GM18909 (cell line): ENCODE results near the gene IFT27.

Experiments used
- ATAC-seq: cut with Tn5 transposase; IDR thresholded peaks from one replicate; pipeline ENCODE4 v1.9.1; 2021; ENCODE audit warnings: mild to moderate bottlenecking; ENCODE audit not compliant: unreplicated experiment, poor library complexity

Gene IFT27

DNA sequence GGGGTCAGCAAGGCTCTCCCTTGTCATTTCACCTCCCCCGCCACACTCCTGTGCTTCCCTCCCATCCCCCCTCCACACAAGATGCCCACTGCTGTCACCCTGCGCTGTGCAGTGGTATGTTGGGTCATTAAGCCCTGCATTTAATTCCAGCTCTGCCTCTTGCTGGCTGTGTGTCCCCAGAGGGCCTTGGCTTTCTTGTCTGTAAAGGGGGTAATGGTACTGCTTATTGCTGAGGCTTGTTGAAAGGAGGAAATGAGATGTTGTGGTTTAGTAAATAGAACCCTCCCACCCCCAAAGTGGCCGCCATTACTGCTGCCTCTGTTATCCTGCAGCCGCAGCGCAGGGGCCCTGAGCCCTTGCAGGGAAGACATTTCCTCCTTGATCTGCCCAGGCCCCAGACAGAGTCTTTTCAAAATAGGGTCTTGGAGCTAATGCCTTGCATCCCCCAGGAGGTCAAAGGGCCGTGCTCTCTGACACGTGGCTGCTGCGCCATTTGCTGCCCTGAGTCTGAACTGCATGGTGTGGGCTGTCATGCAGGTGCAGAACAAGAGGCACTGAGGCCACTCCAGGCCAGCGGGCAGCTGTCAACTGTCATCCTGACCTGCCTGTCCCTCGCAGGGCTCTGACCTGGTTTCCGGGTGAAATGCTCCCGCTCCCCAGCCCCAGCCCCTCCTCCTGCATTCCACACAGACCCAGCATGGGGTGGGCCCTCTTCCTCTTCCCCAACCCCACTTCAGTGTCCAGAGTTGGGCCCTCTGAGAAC lies 22.2 kb upstream of the IFT27 start:
- no peak for ATAC-seq

DNA sequence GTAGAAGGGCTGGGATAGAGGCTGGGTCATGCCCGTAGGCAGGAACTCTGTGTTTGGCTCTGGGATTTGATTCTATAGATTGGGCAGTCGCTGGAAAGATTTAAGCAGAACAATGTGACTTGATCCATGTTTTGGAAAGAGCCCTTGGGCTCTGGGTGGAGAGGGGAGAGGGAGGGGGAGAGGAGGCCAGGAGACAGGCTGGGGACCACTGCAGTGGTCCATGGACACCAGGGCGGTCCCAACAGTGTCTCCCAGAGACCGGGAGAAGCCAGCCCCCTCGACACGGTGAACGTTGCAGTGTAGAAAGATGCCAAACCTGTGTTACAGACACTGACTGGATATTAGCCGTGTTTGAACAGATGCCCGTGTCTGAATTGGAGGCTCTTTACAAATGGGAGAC lies 21.5 kb upstream of the IFT27 start:
- ATAC-seq: no peak

DNA sequence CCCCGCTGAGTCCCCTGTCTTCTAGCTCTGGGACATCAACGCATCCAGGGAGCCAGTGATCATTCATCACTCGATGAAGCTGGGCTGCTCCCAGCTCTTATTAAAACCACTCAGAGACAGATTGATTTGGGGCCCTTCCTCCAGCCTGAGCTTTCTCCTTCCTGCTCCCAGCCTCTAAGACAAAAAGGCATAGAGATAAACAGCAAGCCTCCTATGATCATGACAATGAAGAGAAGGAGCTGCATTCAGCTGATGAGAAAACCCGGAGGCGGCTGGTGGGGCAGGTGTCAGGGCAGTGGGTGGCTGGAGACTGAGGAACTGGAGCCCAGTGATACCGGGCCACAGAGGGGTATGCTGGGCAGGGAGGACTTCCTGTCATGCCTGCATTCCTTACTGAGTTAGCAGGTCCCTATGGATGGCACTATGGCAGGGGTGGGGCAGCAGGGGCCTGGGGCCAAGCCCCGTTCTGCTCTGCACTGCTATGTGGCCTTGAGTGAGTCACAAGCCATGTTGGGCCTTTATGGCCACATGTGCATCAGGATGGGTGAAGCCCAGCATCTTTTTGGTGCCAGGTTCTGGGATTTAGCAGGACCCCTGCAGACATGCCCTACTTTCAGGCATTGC lies 20.7 kb upstream of the IFT27 start:
- no peak for ATAC-seq

DNA sequence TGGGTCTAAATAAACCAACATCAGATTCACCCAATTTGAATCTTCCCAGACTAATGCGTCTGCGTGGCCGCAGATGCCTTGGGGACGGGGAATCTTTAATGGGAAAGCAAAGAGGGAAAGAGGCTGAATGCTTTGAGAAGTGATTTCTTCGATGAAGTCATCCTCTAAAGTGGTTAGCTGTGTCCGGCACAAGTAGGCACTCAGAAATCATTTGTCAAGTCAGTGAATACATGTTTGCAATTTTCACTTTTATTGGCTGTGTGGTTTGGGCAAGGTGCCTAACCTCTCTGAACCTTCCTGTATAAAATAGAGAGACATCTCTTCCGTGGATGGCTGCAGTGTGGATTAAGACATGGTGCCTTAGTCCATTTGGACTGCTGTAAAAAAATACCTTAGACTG lies 19.7 kb upstream of the IFT27 start:
- ATAC-seq: no peak

DNA sequence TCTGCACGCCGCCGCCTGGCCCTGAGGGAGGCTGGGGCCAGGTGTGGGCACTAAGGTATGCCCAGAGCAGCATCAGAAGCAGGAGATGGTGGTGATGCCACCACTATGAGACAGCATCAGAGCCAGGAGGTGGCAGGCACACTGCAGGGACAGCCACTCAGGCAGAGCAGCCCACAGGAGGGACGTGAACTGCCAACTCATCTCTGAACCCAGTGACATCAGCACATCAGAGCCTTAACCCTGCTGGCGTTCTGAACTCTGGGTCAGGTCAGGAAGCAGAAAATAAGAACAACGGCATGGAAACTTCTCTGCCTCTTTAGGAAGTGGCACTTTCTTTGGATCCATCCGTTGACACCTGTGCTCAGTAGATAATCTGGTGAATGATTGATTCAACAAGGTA lies 14.7 kb upstream of the IFT27 start:
- ATAC-seq: no peak

DNA sequence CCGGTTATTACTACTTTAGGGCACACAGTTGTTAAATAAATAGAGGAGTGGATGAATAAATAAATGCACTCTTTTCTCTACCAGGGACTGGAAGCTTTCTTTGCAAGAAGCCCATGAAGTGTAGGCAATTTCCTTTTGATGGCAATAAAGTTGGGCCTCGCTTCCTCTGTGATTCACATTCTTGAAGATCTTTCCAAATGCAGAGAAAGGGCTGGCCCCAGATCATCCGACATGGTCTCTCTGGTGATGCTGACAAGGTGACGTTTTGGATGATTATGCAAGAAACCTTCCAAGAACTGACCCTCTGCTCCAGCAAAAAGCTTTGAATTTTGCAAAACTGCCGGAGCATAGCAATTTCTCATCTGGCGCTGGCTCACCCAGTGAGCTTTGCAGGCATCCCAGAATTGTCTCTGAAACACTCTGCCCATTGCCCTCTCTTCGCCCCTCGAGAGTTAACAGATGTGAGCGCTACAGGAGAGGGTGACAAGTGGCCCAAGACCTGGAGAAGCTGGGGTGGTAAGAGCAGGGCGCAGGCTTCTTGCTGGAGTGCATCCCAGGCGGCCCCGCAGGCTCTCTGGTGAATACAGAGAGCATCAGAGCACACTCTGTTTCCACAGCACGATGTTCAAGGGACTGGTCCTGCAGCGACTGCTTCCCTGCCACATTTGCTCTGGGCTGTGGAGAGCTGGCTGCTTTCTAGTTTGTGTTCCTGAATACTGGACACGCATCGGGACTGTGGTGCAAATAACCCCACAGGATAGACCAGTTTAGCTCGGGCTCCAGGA lies 11.5 kb upstream of the IFT27 start:
- ATAC-seq: no peak

DNA sequence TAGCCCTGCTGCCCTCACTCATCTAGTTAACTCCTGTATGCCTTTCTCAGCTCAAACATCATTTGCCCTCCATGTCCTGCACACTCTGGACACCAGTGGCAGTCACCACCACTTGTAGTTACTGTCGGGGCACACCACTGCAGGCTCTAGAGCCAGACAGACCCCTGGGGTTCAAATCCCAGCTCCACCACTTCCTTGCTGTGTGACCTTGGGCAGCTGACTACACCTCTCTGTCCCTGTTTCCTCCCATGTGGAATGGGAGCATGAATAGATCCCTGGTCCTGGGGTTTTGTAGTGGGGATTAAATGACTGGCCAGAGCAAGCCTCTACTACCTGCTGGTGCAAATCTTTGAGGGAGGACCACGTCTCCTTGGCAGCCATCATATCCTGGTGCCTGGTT lies 7.8 kb upstream of the IFT27 start:
- no peak for ATAC-seq

DNA sequence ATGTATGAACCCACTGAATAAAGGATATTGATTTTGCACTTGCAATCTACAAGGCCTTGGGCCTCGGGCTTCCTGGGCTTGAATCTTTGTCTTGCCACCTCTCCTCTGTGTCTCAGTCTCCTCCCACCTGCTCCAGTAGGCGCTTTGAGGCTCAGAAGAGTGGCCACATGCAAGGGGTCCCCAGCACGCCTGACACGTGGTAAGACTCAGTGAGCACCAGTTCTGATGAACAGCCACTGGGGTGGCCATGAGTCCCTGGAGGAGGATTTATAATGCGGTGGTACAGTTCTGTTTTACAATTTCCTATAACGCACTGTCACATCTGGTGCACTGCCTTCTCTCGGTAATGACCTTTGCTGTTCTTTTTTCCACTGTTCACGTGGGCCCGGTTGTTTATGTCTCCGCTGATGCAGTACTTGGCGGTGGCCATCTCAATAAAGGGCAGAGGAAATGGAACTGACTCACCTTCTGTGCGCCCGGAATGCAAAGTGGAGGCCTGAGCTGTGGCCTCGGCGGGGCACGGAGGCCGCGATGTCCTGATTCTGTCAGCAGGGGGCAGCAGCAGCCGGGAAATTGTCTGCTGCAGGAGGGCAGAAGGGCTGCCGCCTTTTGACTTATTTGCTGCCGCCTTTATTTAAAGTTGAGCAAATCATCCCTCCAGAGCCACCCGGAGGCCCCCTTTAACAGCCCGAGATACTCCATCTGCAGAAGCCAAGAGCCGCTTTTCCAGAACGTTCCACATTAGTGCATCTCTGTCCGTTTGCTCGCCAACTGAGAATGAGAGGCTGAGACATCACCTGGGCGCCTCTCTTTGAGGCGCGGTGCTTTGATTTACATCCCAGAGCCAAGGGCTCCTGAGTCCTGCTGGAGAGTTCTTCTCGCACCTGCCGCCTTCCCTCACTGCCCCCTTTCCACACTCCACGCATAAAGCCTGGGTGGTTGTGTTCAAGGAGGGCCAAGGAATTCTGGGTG lies 6.0 kb upstream of the IFT27 start:
- ATAC-seq: peak; percentile 68

DNA sequence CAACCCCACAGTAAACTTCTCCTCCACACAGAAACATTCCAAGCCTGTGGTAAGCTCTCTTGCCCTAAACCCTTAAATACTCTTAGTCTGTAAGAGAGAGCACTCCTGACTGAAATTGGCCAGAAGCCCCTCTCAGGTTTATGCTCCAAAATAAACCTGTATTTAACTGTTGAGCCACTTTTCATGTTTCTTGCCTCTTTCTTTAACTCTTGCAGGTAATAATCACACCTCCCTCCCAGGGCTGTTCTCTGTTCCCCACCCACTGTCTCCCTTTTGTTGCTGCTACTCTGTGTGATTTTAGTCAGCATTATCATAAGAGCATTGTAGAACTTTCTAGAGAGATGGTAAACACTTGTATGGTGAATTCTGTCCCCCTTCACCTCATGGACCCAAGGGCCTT lies 2.1 kb upstream of the IFT27 start:
- no peak for ATAC-seq

DNA sequence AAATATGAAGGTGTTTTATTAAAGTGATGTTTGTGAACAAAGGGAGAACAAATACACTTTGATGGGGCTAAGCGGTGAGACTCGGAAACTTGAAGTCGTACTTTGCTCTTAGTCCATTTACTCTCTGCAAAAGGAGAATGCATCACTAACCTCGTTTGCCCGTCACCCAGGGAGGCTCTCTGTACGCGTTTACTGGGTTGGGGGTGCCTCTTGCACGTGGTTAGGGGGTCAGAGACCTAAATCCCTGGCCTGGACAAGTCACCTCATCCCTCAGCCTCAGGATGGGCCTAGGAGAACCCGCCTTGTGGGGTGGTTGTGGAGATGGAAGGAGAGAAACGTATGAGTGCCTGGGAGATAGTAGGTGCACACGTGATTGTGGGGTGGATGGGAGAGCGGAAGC lies 803 bp upstream of the IFT27 start:
- ATAC-seq: no peak

DNA sequence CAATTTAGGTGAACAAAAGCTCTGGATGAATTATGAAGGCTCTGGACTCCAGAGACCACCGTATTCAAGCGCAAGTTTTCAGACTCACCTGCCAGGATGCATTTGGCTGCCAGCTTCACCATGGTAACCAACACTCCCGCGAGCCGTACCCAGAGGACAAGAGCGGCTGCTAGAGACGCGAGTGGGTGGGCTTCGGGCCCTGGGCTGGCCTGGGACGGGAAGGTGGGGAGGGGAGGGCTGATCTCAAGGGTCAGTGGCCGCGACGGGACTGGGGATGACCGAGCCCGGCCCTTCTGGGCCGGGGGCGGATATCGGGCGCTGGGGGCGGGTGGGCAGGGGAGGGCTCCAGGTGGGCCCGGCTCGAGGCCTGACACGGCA lies 344 bp downstream of the IFT27 start:
- ATAC-seq: peak; percentile 2

DNA sequence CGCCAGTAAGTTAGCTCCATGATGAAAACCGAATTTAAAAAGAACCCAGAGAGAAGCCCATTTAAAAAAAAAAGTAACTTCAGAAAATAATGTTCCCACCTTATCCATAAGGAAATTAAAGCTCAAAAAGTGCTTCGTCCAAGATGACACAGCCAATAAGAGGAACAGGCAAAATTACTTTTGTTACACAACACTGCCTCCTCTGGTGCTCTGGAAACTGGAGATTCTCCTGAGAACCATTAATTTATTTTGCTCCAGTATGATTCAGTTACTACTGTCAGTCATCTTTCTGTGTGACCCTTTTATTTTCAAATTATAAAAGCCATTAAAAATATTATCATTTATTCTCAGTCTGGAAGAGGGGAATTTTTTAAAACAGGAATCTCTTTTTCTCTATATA lies 2.0 kb downstream of the IFT27 start:
- ATAC-seq: no peak

DNA sequence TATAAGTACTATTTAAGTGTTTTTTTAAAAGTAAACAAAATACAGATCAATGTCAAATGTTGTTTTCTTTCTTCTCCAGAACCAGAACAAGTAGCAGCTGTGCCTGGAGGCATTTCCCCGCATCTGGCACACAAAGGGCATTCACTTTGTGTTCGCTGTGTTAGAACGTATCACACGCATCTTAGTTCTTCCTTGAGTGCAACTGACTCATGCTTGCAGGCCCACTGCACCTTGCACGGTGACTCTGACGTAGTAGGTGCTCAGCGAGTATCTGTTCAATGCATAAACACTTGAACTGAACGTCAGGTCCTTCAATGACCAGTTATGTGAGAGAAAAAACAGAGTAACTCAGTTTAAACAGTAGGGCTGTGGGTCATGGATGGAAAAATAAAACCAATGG lies 3.5 kb downstream of the IFT27 start:
- no peak for ATAC-seq

DNA sequence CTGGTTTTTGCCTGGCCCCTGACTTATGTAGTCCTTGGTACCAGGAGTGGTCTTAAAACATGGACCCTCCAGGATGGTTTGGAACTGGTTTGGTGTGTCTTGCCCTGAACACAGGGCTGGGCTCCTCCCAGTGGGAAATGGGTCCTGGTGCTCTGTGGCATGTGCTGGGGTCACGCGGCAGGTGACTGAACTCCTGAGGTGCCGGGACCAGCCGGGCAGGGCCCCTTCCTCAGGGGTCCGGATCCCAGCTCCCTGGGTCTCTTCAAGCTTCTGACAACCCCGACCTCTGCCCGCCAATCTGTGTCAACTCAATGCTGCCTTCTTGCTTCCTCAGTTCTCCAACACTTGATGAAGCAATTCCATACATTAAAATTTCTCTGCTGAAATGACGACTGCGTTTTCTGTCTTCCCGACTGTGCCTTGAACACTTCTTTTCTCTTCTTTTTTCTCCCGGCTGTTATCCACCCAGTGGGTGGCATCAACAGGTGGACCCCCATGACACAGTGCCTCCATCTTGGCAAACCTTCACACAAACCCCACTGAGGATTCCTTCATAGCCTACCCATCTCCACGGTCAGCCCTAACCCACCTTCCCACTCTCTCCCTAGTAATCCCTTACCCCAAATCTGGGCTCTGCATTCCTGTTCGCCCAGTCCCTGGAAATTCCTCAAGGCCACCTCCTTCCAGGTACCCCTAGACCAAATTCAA lies 4.4 kb downstream of the IFT27 start:
- no peak for ATAC-seq

DNA sequence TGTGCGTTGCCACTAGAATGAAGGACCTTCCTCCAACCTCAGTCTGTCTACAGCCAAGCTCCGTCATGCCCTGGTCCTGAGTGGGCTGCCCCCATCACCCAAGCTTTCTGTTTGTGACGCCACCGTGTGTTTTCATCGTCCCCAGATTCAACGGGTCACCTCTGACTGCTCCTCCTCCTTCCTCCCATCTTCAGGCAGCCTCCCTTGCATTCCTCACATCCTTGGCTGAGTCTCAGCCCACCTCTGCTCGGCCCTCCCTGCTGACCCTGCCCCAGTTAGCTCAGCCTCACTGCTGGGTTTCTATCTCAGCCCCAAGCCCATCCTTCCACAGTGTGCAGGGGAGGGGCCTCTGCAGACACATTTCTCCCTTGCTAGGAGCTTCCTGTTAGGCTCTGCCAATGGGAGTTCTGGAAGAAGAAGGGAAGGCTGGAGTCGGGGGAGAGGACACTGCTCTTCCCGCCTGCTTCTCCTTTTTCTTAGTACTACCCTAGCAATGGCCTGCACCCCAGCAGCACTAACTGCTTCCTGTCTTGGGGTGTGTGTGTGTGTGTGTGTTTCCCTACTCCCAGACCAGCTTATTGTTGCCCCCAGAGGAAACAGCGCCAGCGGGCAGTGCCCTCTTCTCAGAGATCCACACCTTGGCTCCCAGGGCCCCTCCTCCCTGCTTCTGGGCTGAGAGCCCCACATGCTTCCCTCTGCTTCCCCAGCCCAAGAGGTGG lies 5.2 kb downstream of the IFT27 start:
- ATAC-seq: no peak

DNA sequence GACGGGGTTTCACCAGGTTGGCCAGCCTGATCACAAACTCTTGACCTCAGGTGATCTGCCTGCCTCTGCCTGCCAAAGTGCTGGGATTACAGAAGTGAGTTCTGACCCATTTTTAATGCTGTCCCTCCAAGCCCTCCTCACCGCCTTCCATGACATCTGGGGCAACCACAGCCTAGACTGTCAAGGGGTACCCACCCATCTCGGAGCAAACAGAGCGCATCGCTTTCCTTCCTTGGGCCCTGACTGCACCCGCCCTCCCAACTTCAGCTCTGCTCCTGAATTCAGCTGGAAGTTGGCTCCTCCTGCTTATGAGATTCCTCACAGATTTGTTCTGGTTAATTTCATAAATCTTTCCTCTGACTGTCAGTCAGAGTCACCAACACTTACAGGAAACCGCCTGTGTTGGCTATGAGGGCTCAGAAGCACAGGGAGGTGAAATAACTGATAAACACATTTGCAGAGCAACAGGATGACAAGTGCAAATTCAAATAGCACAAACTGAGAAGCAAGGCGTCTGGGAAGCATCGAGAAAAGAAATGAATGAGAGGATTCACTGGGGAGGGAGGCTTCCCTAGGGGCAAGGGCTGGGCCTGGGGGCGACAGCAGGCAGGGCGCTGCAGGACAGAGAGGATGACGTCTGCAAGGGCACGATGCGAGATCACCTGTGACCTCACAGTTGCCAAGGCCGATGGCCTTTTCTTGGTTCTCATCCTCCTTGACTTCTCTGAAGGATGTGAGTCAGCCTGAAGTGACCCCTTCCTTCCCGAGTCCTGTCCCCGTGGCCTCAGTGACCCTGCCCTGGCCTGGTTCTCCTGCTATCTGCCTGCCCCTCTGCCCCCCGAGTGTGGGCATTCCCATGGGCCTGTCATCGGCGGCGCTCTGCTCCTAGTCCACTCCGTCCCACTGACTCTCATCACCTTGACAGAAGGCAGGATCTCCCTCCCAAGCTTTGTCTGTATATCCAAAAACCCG lies 6.1 kb downstream of the IFT27 start:
- ATAC-seq: no peak

DNA sequence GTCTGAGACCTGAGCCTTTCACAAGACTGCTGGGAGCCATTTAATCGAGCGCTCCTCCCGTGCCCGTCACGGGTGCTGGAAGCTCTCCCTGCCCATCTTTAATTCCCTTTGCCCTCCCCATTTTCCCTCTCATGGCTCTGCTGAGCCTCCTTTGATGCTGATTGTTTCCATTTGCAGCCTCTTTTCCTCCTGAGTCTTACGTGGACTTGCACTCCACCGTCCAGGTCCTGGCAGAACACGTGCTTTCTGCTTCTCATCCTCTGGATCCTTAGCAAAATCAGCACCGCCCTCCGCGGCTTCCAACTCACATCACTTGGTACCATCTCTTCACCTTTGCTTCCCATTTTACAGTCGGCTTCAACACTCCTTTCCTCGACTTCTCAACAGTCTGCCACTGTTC lies 7.3 kb downstream of the IFT27 start:
- no peak for ATAC-seq

DNA sequence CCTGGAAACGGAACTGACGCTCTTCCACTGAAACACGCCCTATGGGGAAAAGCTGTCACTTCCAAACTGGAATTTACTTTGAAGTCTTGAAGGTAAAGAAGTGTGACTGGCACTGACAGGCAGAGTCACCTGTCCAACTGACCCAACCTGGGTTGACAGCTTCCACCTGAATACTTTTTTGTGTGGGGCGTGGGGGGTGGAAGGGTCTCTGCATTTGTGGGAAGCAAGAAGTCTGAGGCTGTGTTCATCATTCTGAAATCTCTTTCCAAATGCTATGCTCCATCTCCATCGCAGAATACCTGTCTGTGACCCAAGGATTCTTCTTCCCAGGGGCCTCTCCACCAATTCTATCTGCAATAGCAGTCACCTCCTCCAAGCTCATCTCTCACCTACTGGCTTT lies 7.8 kb downstream of the IFT27 start:
- no peak for ATAC-seq
